Fibroblast of pulmonary artery (primary cell): ENCODE measurements around the gene CACNA1C.
A peak's percentile ranks its signal among the peaks of the same experiment; 100 is the strongest.

Experiments
- DNase-seq: peaks from one replicate; pipeline ENCODE4 v3.0.0-alpha.2; 2010; ENCODE audit warnings: low read depth
- H3K4me3 ChIP-seq: replicated peaks from 2 replicates; pipeline ENCODE4 v1.5.1; 2011; ENCODE audit warnings: low read depth, mild to moderate bottlenecking, control low read depth, low read length, moderate library complexity
- TF ChIP-seq, protein P1 (sequence below): IDR thresholded peaks from 2 replicates; pipeline ENCODE4 v1.5.1; 2011; ENCODE audit warnings: mild to moderate bottlenecking, control low read depth, low read length, inconsistent platforms; ENCODE audit errors: missing control alignments

The CACNA1C gene

DNA sequence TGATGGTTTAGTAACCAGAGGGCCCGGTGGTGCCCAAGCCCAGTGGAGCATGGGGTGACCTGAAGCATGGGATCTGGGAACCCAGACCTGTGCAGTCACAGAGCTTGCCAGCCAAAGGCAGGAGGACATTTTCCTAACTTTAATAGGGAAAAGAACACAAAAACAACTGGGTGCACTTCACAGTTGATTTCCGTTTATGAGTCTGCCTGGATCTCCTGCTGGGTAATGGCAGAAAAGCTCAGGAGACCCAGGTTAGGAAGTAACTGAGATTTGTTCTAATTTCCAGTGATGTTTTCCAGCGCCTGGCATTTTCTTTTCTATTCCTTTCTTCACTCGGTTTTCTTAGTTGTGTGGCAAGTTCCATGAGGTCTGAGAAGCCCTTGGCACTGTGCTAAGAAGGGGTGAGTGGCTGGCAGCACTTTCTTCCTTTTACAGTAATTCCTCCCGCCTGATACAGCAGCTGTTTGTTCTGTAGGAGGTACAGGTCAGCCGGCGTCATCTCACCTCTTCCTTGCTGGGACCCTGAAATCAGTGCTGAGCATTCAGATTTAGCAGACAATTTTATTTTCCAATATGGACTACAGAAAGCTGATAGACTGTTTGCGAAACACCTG lies 5.1 kb downstream of the CACNA1C start:
- no peak overlapping the region for H3K4me3 ChIP-seq
- TF ChIP-seq, protein P1, sequence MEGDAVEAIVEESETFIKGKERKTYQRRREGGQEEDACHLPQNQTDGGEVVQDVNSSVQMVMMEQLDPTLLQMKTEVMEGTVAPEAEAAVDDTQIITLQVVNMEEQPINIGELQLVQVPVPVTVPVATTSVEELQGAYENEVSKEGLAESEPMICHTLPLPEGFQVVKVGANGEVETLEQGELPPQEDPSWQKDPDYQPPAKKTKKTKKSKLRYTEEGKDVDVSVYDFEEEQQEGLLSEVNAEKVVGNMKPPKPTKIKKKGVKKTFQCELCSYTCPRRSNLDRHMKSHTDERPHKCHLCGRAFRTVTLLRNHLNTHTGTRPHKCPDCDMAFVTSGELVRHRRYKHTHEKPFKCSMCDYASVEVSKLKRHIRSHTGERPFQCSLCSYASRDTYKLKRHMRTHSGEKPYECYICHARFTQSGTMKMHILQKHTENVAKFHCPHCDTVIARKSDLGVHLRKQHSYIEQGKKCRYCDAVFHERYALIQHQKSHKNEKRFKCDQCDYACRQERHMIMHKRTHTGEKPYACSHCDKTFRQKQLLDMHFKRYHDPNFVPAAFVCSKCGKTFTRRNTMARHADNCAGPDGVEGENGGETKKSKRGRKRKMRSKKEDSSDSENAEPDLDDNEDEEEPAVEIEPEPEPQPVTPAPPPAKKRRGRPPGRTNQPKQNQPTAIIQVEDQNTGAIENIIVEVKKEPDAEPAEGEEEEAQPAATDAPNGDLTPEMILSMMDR = no peak
- no peak for DNase-seq

DNA sequence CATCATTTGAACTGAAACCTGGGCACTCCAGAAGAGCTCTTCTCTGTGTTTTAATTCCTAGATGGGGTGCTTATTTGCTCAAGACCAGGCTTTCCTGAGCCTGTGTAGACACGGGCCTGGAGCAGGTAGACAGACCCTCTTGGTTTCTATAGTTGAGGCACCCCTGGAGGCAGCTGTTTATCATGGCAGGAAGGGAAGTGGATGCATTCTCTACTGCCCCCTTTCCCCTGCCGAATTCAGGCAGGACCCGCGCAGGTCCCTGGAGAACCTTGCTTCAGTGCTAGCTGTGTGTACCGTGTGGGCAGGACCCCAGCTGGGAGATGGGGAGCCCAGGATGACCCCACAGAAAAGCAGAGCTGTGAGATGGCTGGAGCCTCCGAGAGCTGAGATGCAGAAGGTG lies 6.0 kb downstream of the CACNA1C start:
- TF ChIP-seq, protein P1 = no peak
- DNase-seq = no peak
- no peak overlapping the region for H3K4me3 ChIP-seq

DNA sequence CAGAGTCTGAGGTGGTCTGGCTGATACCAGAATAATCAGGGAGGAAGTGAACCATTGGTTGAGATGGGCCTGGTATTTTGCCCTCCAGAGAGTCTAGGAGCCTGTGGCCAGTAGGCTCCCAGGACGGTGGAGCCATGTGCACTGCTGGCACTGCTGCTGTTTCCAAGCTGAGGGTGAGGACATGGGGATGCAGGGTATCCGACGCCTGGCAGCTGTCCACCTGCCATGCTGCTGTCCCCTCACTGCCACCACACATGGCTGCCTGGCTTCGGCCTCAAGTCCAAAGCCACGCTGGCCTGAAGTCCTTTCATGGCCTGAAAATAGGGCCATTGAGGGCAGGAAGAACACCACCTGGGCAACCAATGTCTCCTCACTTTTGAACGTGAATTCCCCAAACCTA lies 8.6 kb downstream of the CACNA1C start:
- H3K4me3 ChIP-seq = no peak overlapping the region
- TF ChIP-seq, protein P1 = no peak
- no peak for DNase-seq

DNA sequence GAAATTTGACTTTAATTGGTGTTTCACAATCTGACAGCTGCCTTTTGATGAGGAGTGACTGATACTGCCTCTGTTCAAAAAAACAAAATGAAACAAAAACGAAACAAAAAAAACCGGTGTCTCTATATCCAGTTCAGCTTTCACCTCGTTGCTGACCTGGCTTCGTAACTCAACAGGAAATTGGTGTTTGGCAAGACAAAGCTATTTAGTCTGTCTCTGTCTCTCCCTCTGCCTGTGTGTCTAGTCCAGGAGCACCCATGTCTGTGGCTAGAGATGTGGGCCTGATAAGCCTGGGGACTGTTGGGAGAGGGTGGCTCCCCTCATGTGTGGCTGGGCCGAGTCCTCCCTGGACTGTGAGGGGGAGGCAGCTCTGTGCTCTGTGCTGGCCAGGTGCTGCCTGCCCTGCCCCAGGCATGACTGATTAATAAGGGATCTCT lies 11.3 kb downstream of the CACNA1C start:
- peak; percentile 35 for DNase-seq
- TF ChIP-seq, protein P1 = no peak
- no peak overlapping the region for H3K4me3 ChIP-seq

DNA sequence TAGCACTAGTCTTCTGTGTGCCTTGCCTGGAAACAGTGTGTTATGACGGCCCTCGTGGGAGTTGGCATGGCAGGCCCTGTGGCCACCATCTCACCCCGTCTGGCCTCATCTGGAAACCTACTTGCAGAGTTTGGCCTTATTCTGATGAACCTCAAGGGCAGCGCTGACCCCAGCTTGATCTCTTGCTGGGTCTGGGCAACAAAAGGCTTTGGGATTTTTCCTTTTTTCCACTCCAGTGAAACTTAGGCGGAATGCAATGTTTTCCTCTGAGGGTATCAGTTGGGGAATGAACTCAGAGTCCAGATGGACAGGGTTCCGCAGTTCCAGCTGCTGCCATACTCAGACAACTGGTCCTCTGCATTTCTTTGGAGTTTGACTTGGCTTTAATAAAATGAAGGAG lies 15.9 kb downstream of the CACNA1C start:
- no peak overlapping the region for H3K4me3 ChIP-seq
- no peak for DNase-seq
- TF ChIP-seq, protein P1 = no peak

DNA sequence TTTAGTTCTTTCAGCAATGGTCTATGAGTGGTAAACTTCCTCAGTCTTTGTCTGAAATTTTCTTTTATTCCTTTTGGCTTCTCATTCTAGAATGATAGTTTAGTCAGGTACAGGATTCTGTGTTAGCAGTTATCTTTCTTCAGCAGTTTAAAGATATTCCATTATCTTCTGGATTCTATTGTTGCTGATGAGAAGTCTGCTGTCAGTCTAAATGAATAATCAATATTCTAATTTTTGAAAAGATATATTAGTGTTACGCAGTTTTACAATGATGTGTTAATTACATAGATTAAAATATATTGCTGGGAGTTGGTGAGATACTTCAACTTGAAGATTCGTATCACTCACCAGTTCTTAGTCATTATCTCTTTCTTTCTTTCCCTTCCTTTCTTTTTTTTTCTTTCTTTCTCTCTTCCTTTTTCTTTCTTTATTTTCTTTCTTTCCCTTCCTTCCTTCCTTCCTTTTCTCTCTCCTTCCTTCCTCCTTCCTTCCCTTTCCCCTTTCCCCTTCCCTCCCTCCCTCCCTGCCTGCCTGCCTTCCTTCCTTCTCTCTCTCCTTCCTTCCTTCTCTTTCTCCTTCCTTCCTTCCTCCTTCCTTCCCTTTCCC lies 17.8 kb downstream of the CACNA1C start:
- H3K4me3 ChIP-seq = no peak overlapping the region
- TF ChIP-seq, protein P1 = no peak
- no peak for DNase-seq

DNA sequence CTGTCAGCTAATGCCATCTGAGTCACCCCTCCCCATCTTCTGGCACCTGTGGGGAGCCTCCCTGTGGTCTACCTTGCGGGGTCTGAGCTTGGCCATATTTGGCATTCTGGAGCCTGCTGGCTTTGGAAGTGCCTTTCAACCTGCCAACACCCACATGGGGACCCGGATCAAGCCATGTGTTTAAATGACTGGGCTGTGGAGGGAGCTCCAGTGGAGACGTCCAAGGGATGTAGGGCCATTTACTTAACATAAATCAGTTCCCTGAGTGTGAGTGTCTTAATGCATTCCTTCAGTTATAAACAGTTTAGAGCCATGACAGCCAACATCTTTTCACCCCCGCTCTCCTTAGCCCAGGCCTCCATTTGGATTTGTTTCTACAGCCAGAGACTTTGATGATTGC lies 22.0 kb downstream of the CACNA1C start:
- no peak overlapping the region for H3K4me3 ChIP-seq
- DNase-seq = no peak
- TF ChIP-seq, protein P1 = no peak
